Spinal cord (tissue), 10 donors: ENCODE data around the gene KLHDC7A. TPM values are rescaled to one million over a fixed set of nuclear protein-coding genes. Genes with fewer than 3 reads are reported as not detected.

Experiments
- DNase-seq, 6 donors: peaks; one replicate each; pipeline versions ENCODE4 v3.0.0 to v3.0.0-alpha.2; 2013 to 2015; ENCODE audit warnings: low spot score in 6 of 6, low read depth in 4 of 6
- H3K27ac ChIP-seq: one replicate; pipeline ENCODE4 v1.5.1; 2013; ENCODE audit warnings: low read depth, low read length, control low read depth
- H3K27me3 ChIP-seq: one replicate; pipeline ENCODE4 v1.6.1; 2013; ENCODE audit warnings: low read length; ENCODE audit not compliant: control insufficient read depth, insufficient read depth
- H3K36me3 ChIP-seq: one replicate; pipeline ENCODE4 v1.6.1; 2013; ENCODE audit warnings: low read length; ENCODE audit not compliant: control insufficient read depth, insufficient read depth
- H3K4me1 ChIP-seq: one replicate; pipeline ENCODE4 v1.6.1; 2013; ENCODE audit warnings: low read length; ENCODE audit not compliant: control insufficient read depth, insufficient read depth
- H3K4me3 ChIP-seq: one replicate; pipeline ENCODE4 v1.5.1; 2013; ENCODE audit warnings: low read depth, low read length, control low read depth
- H3K9me3 ChIP-seq: one replicate; pipeline ENCODE4 v1.6.1; 2013; ENCODE audit warnings: low read length; ENCODE audit not compliant: control insufficient read depth, insufficient read depth
- WGBS: methylation state at CpG from one replicate; pipeline ENCODE4 v1.1.5; 2013; ENCODE audit warnings: missing lambda C conversion rate; ENCODE audit not compliant: insufficient coverage; 5-methylcytosine and 5-hydroxymethylcytosine counted together
- polyA plus RNA-seq, 2 donors: library from polyadenylated mRNA; unstranded; fragments of 120-200 nt; gene quantifications; one replicate each; pipeline ENCODE4 v1.2.1, GENCODE V29; 2013; ENCODE audit not compliant: insufficient read length in 2 of 2
- total RNA-seq, 2 donors: library from RNA; depleted of rRNA in 1 of 2; stranded (reverse); fragments of 120-200 nt in 1 of 2; fragments of >200 nt in 1 of 2; gene quantifications; one replicate each; pipeline versions ENCODE4 v1.2.3 to v1.2.4, GENCODE V29; 2013 to 2014
- donor health status: healthy.

KLHDC7A gene
- total and polyA plus RNA-seq, 4 donors, result 0.08 to 5.3 (median 0.35) TPM

DNA sequence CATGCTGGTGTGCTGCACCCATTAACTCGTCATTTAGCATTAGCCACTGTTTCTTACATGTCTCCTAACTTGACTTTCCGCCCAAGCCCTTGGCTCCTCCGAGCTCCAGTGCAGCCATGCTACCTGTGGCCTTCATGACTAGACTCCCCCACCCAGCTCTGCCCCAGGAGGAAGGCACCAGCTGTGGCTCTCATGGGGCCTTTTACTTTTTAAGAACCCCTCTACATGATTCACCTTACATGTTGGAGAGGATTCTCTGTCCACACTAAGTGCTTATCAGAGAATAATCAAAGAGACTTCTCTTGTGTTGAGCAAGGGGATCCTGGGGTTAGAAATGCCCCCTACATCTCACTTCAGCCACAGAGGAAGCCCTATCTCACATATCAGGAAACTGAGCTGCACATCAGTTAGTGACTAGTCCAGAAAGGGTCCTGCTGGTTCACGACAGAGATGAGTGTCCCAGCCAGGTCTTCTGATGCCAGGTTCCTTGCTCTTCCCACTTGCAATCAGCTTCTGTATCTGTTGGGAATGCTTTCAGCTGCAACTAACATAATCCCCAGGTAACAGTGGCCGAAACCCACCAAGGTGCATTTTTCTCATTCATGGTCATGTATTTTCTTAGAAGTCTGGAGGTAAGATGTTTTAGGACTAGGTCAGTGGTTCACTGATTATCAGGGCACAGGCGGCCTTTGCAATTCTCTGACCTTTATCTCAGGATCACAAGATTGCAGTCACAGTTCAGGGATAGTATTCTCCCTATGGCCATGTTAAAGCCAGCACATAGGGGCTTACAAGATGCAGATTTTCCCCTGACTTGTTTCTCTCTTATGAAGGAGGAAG lies 45.9 kb downstream of the KLHDC7A start:
- H3K4me1 ChIP-seq, result no peaks in the 10 kb centered on the region
- no peaks in the 10 kb centered on the region for H3K9me3 ChIP-seq
- no peak for DNase-seq
- no peak overlapping the region for H3K27ac ChIP-seq
- H3K4me3 ChIP-seq, result no peak overlapping the region
- H3K36me3 ChIP-seq, result no peaks in the 10 kb centered on the region
- no peaks in the 10 kb centered on the region for H3K27me3 ChIP-seq
- 85% methylated on average over 4 of the region's 6 CpGs for WGBS

DNA sequence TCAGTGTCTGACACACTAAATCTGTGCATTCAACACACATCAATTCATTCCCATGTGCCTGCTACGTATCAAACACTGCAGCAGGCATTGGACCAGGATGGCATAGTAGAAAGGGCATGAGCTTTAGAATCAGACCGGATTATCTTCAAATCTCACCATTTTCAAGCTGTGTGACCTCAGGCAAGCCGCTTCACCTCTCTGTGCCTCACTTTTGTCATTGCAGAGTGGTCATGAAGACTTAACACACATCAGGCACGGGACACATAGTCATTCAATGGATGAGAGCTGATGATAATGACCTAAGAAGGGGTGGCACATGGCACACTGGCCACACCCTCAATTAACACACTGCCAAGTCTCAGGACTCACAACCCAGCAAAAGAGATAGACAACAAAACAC lies 46.8 kb downstream of the KLHDC7A start:
- 88% methylated on average over 1 of the region's 4 CpGs for whole genome bisulfite sequencing

DNA sequence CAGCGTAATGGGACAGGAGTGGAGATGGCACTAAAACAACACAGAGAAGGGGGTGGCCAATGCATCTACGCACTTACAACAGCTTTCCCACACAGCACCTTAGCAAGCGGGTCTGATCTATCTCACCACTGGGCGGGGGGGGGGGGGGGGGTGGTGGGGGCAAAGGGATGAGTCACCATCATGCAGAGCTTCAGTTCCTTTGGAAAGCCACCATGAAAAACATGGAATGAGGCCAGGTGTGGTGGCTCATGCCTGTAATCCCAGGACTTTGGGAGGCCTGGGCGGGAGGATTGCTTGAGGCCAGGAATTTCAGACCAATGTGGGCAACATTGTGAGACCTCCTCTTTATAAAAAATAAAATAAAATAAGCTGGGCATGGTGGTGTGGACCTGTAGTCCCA lies 47.2 kb downstream of the KLHDC7A start:
- Histone ChIP-seq H3K4me3 (no peak overlapping the region), H3K36me3 (no peaks in the 10 kb centered on the region), H3K4me1 (no peaks in the 10 kb centered on the region), H3K27me3 (no peaks in the 10 kb centered on the region), H3K27ac (no peak overlapping the region), H3K9me3 (no peaks in the 10 kb centered on the region)
- DNase-seq, result no peak
- no CpG with 5 or more reads among the region's 5 CpGs for WGBS

More for the DNA sequence above, 46.8 kb downstream of the KLHDC7A start:
- no peak for DNase-seq
- Histone ChIP-seq H3K27ac (no peak overlapping the region), H3K36me3 (no peaks in the 10 kb centered on the region), H3K4me3 (no peak overlapping the region), H3K9me3 (no peaks in the 10 kb centered on the region), H3K27me3 (no peaks in the 10 kb centered on the region), H3K4me1 (no peaks in the 10 kb centered on the region)

DNA sequence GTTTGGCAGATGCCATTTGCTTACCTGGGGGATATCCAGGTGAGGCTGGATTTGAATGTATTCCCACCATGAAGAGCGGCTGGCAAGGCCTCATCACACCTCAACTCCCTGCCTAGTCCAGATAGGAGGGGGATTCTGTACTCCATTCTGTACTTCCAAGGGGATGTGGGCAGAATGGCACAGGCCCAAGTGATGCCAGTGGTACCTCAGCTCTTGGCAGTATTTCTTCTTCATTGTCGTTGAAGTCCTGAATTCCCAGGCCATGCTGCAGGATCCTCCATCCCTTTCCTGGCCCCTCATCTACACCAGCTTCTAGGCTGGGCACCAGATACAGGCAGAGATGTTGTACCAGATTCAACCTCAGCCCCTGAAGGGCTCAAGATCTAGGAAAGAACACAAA lies 47.9 kb downstream of the KLHDC7A start:
- H3K27me3 ChIP-seq, result no peaks in the 10 kb centered on the region
- no peak overlapping the region for H3K27ac ChIP-seq
- 73% methylated on average over 1 of the region's 2 CpGs for WGBS

DNA sequence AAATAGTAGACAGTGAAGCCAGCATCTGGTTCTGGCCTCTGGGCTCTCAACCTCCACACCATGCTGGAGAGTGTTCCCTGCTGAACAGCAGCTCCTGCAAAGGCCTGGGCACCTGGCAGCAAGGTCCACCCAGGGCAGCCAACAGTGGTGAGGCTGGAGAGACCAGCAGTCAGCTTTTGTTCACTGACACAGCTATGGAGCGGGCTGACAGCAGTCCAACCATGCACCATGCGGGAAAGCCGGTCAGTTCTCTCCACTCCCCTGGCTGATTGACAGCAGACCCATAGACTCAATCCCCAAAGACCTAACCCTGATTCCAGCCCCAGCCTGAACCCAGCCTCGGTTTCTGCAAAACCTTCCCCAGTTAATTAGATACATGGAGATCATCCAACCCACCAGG lies 49.0 kb downstream of the KLHDC7A start:
- Histone ChIP-seq H3K9me3 (no peaks in the 10 kb centered on the region), H3K27me3 (no peaks in the 10 kb centered on the region), H3K36me3 (no peaks in the 10 kb centered on the region), H3K4me3 (no peak overlapping the region), H3K4me1 (no peaks in the 10 kb centered on the region), H3K27ac (no peak overlapping the region)
- no peak for DNase-seq
- 68% methylated on average over 4 of the region's 4 CpGs for WGBS

More for the DNA sequence above, 47.9 kb downstream of the KLHDC7A start:
- Histone ChIP-seq H3K4me3 (no peak overlapping the region), H3K4me1 (no peaks in the 10 kb centered on the region), H3K36me3 (no peaks in the 10 kb centered on the region), H3K9me3 (no peaks in the 10 kb centered on the region)
- DNase-seq, result no peak

DNA sequence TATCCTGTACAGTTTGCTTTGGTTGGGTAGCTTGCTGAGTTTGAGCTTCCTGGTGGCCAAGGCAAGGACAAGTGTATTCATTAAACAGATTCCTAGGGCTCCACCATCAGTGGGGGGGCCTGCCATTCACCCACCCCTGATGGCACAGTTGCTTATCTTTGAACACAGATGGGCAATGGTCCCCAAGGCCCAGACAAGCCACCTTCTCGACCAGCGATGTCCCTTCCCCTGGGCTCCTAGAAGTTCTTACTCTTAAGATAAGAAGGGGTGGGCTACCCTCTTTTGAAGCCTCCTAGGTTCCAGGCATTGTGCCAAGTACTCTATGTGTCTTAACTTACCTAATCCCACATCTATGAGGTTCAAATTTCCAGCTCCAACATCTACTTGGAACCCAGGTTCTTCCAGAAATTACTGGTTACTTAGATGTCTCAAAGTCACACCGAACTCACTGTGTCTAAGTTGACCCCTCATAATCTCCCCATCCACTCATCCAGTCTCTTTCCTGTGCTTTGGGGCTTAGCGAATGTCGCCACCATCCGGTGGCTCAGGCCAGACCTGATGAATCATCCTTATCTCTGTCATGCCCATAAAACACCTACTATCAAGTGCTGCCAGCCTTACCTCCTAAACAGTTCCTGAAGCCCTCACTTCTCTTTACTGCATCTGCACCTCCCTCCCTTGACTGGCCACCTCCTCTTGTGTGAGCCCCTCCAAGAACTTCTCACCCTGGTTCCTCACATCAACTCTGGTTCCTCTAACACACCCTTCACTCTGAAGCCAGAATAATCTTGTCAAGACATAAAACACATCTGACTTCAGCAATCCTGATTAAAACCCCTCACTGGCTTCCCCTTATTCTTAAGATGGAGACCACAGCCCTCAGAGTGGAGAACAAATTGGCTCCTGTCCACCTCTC lies 50.1 kb downstream of the KLHDC7A start:
- Histone ChIP-seq H3K4me1 (no peaks in the 10 kb centered on the region), H3K36me3 (no peaks in the 10 kb centered on the region), H3K27ac (no peak overlapping the region), H3K4me3 (no peak overlapping the region), H3K9me3 (no peaks in the 10 kb centered on the region), H3K27me3 (no peaks in the 10 kb centered on the region)
- DNase-seq, result no peak
- 45% methylated on average over 4 of the region's 6 CpGs for WGBS

DNA sequence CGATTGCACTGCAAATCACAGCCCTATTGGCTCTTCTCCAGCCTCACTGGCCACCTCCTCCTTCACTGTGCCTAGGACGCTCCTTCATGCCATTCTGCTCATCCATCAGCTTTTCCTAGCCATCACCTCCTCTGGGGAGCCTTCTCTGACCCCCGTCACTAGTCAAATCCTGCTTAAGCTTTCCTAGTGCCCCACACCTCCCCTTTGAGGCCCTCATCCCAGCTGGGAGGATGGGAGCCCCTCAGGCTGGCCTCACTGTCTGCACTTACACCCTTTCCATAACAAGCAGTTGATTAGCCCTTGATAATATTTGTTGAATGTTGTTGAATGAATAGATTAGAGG lies 50.7 kb downstream of the KLHDC7A start:
- Histone ChIP-seq H3K4me1 (no peaks in the 10 kb centered on the region), H3K36me3 (no peaks in the 10 kb centered on the region), H3K27ac (no peak overlapping the region), H3K4me3 (no peak overlapping the region), H3K9me3 (no peaks in the 10 kb centered on the region), H3K27me3 (no peaks in the 10 kb centered on the region)
- no peak for DNase-seq
- 44% methylated on average over 3 of the region's 3 CpGs for WGBS

DNA sequence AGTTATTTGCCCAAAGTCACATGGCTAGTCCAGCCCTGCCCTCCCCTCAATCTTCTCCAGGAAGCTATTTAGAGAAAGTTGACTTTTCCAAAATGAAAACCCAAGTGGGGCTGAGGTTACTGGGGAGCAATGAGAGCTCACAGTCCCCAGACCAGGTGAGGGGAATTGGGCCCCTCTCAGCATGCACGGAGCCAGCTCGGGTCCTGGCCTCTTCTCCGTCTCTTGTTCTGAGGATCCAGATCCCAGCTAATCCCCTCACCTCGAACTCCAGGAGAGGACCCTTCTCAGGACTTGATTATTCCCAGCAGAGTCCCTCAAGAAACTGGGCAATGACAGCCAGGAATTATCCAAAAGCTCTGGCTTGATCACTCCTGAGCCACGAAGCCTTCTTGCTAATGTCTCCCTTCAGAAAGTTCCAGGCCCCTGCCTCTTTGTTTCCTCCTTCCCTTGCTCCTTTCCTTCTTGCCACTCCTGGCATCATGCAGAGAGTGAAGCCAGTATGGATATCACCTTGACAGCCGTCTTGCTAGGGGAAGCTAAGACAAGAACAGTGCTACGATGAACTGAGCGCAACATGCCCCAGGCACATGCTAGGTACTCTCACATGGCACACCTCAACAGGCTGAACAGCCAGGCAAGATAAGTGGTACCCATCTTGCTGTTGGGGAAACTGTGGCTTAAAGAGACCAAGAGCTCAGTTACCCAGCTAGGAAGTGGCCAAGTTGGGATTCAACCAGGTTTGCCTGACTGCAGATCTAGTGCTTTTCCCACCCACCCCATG lies 51.9 kb downstream of the KLHDC7A start:
- Histone ChIP-seq H3K27me3 (no peaks in the 10 kb centered on the region), H3K4me3 (no peak overlapping the region), H3K36me3 (no peaks in the 10 kb centered on the region), H3K4me1 (no peaks in the 10 kb centered on the region), H3K27ac (no peak overlapping the region), H3K9me3 (no peaks in the 10 kb centered on the region)
- WGBS, result 85% methylated on average over 8 of the region's 8 CpGs
- no peak for DNase-seq

DNA sequence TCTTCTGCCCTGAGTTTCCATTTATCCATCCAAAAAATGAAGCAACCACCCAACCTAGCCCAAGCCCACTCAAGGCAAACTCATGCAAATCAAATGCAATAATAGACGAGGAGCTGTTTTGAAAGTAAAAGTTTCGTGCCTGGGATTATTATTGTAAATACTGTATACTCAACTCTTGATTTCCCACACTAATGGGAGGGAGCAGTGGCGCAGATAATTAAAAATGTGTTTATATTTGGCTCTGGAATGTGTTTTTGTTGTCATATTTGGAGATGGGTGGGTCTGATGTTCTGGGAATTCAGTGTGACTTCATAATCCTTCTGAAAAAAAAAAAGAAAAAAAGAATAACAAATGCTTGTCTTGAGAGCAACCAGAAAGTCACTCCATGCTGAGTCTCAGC lies 52.5 kb downstream of the KLHDC7A start:
- Histone ChIP-seq H3K4me1 (no peaks in the 10 kb centered on the region), H3K27ac (no peak overlapping the region), H3K9me3 (no peaks in the 10 kb centered on the region), H3K4me3 (no peak overlapping the region), H3K36me3 (no peaks in the 10 kb centered on the region), H3K27me3 (no peaks in the 10 kb centered on the region)
- WGBS, result no CpG with 5 or more reads among the region's 3 CpGs
- no peak for DNase-seq
